ACHN (cell line): ENCODE data around the gene SMOC2.
"Not testable (repeated sequence)": the region's sequence is repeated elsewhere in the genome, so short reads cannot be mapped to it uniquely, and the experiment has no call there.

ENCODE experiments used
- DNase-seq: peaks from one replicate; pipeline ENCODE4 v3.0.0-alpha.2; 2015
- in situ Hi-C: cut with HindIII; loops from 2 replicates; pipeline ENCODE4 v1.10.0; 2017; ENCODE audit warnings: low sequenced_read_pairs, low pct_ligation_motif_present, low pct_unique_long_range_greater_than_20kb

SMOC2 gene

DNA sequence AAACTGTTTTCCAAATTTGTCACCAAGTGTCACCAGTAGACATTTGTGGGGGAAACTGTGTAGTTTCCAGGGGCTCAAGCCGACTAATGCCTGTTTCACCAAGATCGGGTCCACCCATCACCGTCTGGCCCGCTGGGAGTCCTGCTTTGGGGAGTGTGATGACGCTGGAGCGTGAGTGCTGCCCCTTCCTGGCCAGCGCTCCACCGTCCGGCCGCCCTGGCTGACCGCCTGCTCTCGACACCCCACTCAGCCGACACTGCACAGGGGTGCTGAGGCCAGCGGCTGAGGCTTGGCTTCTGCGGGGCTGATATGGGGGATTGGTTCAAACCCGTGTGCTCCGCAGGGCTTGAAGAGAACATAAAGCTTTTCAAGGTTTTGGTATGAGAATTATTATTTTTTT, 160.1 kb downstream of the SMOC2 start:
- no peak for DNase-seq
- in situ Hi-C loops, result no loop called here

GRCh38 chr6:168601546-168601945, 160.6 kb downstream of the SMOC2 start:
- no peak for DNase-seq
- in situ Hi-C loops, result no loop called here

DNA sequence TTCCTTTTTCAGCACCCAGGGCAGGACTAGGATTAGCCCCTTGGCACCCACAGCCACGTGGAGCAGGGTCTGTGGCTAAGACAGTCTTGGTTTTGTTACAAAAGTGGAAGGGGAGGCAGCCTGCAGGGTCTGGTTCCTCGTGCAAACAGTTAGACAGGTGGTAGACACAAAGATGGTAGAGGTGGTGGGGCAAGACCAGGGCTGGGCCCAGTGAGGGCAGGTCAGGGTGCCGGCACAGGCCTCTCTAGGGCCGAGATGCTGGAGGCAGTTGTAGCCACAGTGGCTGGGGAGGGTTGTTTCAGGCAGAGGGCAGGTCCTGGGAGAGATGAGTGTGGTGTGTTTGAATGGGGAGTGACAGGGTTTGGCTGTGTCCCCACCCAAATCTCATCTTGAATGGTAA, 161.6 kb downstream of the SMOC2 start:
- in situ Hi-C loops, result no loop called here

DNA sequence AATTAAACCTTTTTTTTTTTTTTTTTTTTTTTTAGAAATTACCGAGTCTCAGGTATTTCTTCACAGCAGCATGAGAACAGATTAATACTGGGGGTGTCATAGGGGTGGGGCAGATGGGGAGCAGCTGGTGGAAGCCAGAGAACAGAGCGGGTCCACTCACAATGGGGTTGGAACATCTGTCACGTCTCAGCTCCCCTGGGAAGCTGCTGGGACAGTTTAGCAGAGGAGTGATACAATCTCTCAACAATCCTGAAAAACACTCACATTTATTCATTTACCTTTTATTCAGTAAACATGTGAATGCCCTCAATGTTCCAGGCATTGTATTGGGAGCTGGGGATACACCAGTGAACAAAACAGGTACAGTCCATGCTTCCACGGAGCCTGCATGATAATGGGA, 162.2 kb downstream of the SMOC2 start:
- DNase-seq, result no peak
- in situ Hi-C loops, result no loop called here

More for the DNA sequence above, 161.6 kb downstream of the SMOC2 start:
- DNase-seq, result no peak

GRCh38 chr6:168605964-168606363, 165.0 kb downstream of the SMOC2 start:
- no peak for DNase-seq
- in situ Hi-C loops, result no loop called here

GRCh38 chr6:168606722-168607121, 165.7 kb downstream of the SMOC2 start:
- DNase-seq, result no peak
- in situ Hi-C loops, result no loop called here

- in situ Hi-C loops, result no loop called here
- no peak for DNase-seq
Observed at GRCh38 chr6:168607272-168608112, 166.5 kb downstream of the SMOC2 start.

GRCh38 chr6:168608113-168608400, 167.1 kb downstream of the SMOC2 start:
- in situ Hi-C loops, result no loop called here
- no peak for DNase-seq

GRCh38 chr6:168609026-168609685, 168.2 kb downstream of the SMOC2 start:
- in situ Hi-C loops, result no loop called here

DNA sequence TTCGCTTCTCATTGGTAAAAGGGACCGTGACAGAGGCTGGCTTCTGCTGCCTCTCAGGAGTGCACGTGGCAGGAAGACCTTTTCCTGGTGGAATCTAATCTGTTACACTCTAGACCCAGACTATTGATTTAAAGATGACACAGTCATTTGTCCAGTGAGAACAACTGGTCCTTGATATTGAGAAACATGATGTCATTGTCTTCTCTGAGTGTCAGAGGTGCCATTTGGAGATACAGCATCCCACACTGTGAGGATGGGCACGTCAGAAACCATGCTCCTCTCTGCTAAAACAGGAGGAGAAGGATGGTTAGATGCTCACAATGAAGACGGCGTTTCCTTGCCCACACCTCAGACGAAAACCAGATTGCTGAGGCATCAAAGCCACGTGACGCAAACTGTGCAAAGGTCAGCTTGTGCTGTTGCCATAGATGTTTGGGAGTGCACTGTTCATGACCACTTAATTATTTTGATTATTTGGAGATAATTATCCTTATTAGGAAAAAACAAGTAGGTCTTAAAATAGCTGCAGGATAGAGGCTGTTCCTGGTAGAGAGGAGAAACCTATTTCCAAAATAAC, 169.0 kb downstream of the SMOC2 start:
- in situ Hi-C loops, result no loop called here
- DNase-seq, result no peak

More at GRCh38 chr6:168609026-168609685, 168.2 kb downstream of the SMOC2 start:
- no peak for DNase-seq

DNA sequence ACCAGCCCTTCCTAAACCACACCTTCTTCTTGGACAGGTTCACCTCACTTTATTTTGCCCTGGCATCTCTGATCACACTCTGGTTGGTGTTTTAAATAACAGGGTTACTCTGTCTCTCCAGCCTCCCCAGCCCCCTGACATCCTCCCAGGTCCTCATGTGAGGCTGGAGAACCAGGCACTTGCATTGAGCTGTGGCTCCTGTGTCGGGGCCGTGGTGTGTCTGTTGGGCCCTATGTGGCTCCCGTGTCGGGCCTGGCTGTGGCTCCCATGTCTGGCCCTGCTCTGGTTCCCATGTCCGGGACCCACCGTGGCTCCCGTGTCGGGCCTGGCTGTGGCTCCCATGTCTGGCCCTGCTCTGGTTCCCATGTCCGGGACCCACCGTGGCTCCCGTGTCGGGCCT, 170.0 kb downstream of the SMOC2 start:
- DNase-seq, in situ Hi-C loops: not testable (repeated sequence)

- DNase-seq, result no peak
- in situ Hi-C loops, result no loop called here
Observed at GRCh38 chr6:168611691-168612090, 170.7 kb downstream of the SMOC2 start.

DNA sequence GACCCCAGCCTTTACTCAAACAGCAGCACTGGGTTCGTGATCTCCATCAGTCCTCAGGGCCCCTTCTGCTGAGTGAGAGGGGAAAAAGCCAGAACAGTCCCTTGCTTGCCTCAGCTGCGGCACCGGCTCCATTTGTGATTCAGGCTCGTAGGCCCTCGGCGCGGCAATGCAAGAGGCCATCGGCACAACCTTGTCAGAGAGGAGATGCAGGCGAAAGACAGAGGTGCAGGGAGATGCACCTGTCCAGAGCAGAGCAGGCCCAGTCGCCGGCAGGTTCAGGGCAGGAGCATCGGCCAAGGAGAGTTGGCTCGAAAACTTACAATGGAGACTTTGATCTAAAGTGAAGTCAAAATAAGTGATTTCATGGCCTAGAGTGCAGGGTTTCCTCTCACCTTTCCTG, 171.6 kb downstream of the SMOC2 start:
- no peak for DNase-seq
- in situ Hi-C loops, result no loop called here

DNA sequence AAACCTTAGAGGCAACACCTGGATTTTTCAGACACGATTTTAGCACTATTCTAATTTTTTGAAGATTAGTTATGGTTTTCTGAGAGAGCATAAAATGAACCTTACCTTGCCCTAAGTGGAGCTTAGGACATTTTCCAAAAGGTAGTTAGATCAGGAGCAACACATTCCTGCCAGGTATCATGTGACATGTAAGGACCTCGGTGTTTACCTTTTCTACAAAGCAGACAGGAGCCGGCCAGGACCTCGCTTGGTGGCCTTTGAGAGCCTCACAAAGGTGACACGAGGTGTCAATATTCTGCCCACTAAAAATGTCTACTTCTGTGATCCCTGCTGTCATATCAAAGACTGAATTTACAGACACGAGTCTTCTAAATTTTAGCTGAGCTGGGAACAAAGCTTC, 174.9 kb downstream of the SMOC2 start:
- in situ Hi-C loops, result no loop called here
- DNase-seq, result no peak

DNA sequence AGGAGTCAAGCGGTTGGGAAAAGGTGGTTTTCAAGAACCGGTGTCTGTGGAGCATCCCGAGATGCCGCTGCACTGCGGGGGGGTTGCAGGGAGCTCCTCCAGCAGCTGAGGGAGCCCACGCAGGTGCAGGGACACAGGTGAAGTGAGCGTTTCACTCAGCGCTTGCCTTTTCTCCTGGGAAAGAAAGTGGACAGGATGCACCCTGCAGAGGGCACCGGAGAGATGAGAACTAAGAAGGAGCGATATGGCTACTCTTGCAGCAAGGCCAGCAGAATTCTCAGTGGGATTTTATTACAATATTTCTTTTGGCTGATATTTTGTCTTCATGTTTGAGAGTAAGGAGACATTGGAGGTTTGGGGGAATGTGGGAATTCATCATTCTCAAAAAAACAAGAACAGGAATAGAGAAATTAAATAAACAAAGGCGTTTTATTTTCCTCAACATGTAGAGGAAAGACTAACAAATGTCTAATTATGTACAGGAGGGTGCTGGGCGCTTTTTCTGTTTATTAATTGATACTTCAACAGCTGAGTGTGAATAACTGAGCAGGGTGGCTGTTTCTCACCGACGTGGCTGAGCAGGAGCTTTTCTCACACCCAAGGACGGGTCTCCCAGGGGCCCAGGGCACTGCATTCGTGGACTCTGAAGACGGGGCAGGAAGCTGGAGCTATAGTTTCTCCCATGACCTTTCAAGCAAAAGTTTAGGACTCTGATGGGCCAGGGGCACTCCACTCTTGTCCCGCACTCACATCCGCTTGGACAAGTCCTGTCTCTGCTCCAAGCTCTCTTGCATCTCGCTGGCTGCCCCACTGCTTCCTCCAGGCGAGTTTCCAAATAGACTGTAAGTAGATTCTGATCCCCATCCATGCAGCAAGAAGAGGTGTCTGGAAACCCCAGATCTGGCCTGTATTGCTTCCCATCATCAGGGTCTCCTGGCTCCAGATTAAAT, 176.1 kb downstream of the SMOC2 start:
- DNase-seq, result no peak
- in situ Hi-C loops, result no loop called here

- in situ Hi-C loops, result no loop called here
Observed at GRCh38 chr6:168618546-168619315, 177.7 kb downstream of the SMOC2 start.

DNA sequence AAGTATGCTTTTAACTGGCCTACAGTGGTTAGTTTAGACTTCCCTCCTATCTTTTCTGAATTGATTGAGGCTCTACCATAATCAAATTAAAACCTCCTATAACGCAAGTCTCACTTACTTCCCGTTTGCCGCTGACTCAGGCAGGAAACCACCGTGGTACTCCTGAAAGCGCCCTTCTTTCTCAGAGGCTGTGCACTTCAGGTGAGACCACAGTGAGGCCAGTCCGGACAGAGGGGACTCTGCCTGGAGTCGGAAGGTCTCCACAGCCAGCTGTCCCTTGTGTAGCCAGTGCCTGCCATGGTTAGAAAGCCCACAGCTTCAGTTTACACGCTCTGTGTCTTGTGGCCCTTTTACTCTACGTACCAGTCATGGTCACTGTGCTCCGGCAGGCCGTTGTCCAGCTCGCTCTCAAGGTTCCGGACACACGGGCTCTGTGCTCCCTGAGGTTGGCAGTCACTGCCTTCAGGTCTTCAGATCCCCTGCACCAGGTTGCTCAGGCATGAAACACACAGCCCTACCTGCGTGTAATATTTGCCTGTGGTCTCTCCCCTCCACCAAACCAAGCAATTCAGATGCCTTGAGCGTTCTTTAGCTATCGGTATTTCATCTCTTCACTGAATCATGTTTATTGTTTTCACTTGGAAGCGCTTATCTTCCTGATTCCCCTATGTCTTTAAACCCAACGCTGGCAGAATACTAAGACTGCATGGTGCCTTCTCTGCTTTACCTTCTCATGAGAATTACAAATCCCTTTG, 178.8 kb downstream of the SMOC2 start:
- no peak for DNase-seq
- in situ Hi-C loops, result no loop called here

More at GRCh38 chr6:168618546-168619315, 177.7 kb downstream of the SMOC2 start:
- no peak for DNase-seq
